A549 (cell line): ENCODE data around the gene LHX2. TPM values are rescaled to one million over a fixed set of nuclear protein-coding genes. Genes with fewer than 3 reads are reported as not detected.
A peak's percentile ranks its signal among the peaks of the same experiment; 100 is the strongest.

Experiments used
- ATAC-seq, 2 experiments: fragments of 200-7000 bp in 1 of 2; fragments of >200 bp in 1 of 2; cut with Nextera tagmentation in 1 of 2; cut with Tn5 transposase in 1 of 2; 3 replicates each; pipeline versions ENCODE4 v1.8.0 to v1.9.1; 2018 to 2020; ENCODE audit warnings: mild to moderate bottlenecking in 1 of 2, moderate library complexity in 1 of 2
- CTCF ChIA-PET: fragments of 300-600 bp; sonication (Branson Sonifier 250); formaldehyde crosslinking; extraction: SDS; loops from one replicate; lab custom pipeline; 2021; ENCODE audit warnings: antibody characterized with exemption, inconsistent platforms; lab: Yijun Ruan, JAX
- POLR2A ChIA-PET: fragments of 350-600 bp; formaldehyde crosslinking; extraction: SDS; loops from one replicate; lab custom pipeline; 2021; ENCODE audit warnings: antibody characterized with exemption, inconsistent platforms; lab: Yijun Ruan, JAX
- DNase-seq, 2 experiments: peaks; one replicate each; pipeline versions ENCODE4 v3.0.0 to v3.0.0-alpha.2; 2011 to 2016; ENCODE audit warnings: low read depth in 1 of 2, low spot score in 1 of 2
- FAIRE-seq: peaks from 2 replicates; lab custom pipeline; 2011; peaks lifted over from hg19 to GRCh38; lab: Jason Lieb, UNC
- H3K27ac ChIP-seq, 2 experiments: fragments of >200 bp; sonication (Bioruptor Twin); formaldehyde crosslinking; 3 replicates each; pipeline ENCODE4 v1.5.1; 2016 to 2017
- H3K4me1 ChIP-seq: fragments of >200 bp; sonication (Bioruptor Twin); formaldehyde crosslinking; 3 replicates; pipeline ENCODE4 v1.6.1; 2016
- H3K4me2 ChIP-seq: fragments of >200 bp; sonication (Bioruptor Twin); formaldehyde crosslinking; 3 replicates; pipeline ENCODE4 v1.6.1; 2016
- H3K4me3 ChIP-seq: fragments of >200 bp; sonication (Bioruptor Twin); formaldehyde crosslinking; 3 replicates; pipeline ENCODE4 v1.5.1; 2016
- H3K9me3 ChIP-seq: fragments of >200 bp; sonication (Bioruptor Twin); formaldehyde crosslinking; 3 replicates; pipeline ENCODE4 v1.6.1; 2016
- BCL3 ChIP-seq: fragments of >200 bp; sonication (Bioruptor Twin); formaldehyde crosslinking; IDR thresholded peaks from 3 replicates; pipeline ENCODE4 v1.6.1; 2016
- BHLHE40 ChIP-seq: IDR thresholded peaks from 2 replicates; pipeline ENCODE4 v1.6.1; 2012; ENCODE audit warnings: low read depth, low read length, inconsistent platforms
- CEBPB ChIP-seq, 2 experiments: fragments of >200 bp in 1 of 2; sonication (Bioruptor Twin) in 1 of 2; formaldehyde crosslinking in 1 of 2; IDR thresholded peaks; 2 replicates each; pipeline ENCODE4 v1.6.1; 2012 to 2016
- CHD2 ChIP-seq: fragments of 150-350 bp; IDR thresholded peaks from 2 replicates; pipeline ENCODE4 v1.6.1; 2014; ENCODE audit warnings: low read length; ENCODE audit not compliant: partially characterized antibody
- CTCF ChIP-seq: fragments of >200 bp; sonication (Bioruptor Twin); formaldehyde crosslinking; IDR thresholded peaks from 3 replicates; pipeline ENCODE4 v1.5.1; 2016
- EHMT2 ChIP-seq: fragments of 200-600 bp; sonication (generic); IDR thresholded peaks from 2 replicates; pipeline ENCODE4 v1.6.1; 2016; ENCODE audit warnings: antibody characterized with exemption, low read depth, mild to moderate bottlenecking, moderate library complexity
- ESRRA ChIP-seq: fragments of 150-350 bp; IDR thresholded peaks from 2 replicates; pipeline ENCODE4 v1.6.1; 2014; ENCODE audit warnings: mild to moderate bottlenecking, low read length, borderline replicate concordance
- FOSB ChIP-seq: fragments of 250-450 bp; sonication (Bioruptor Pico); IDR thresholded peaks from 2 replicates; pipeline ENCODE4 v1.5.0; 2020; ENCODE audit warnings: mild to moderate bottlenecking, moderate library complexity
- FOSL2 ChIP-seq, 2 experiments: fragments of 450-650 bp in 1 of 2; fragments of >200 bp in 1 of 2; sonication (Bioruptor Twin) in 1 of 2; formaldehyde crosslinking; IDR thresholded peaks; 2 replicates each; pipeline versions ENCODE4 v1.5.0 to v1.6.1; 2016 to 2020; ENCODE audit warnings: mild to moderate bottlenecking in 1 of 2, moderate library complexity in 1 of 2
- FOXS1 ChIP-seq: fragments of 250-450 bp; sonication (Bioruptor Pico); IDR thresholded peaks from 2 replicates; pipeline ENCODE4 v1.5.0; 2020; ENCODE audit warnings: mild to moderate bottlenecking, moderate library complexity
- GATA3 ChIP-seq: IDR thresholded peaks from 2 replicates; pipeline ENCODE4 v1.6.1; 2012; ENCODE audit warnings: borderline replicate concordance
- HDAC2 ChIP-seq: fragments of 200-600 bp; sonication (generic); IDR thresholded peaks from 2 replicates; pipeline ENCODE4 v1.6.1; 2016
- HMGXB4 ChIP-seq: fragments of 250-450 bp; sonication (Bioruptor Pico); IDR thresholded peaks from 2 replicates; pipeline ENCODE4 v1.5.0; 2021; ENCODE audit warnings: mild to moderate bottlenecking, moderate library complexity, borderline replicate concordance
- HOXB5 ChIP-seq: fragments of 250-450 bp; sonication (Bioruptor Pico); IDR thresholded peaks from 2 replicates; pipeline ENCODE4 v1.5.0; 2020; ENCODE audit warnings: mild to moderate bottlenecking, moderate library complexity
- JUN ChIP-seq, 2 experiments: fragments of >200 bp; sonication (Bioruptor Twin); formaldehyde crosslinking; IDR thresholded peaks; 2 replicates in 1 of 2; 3 replicates in 1 of 2; pipeline ENCODE4 v1.6.1; 2016 to 2017
- MAFK ChIP-seq: fragments of 450-650 bp; IDR thresholded peaks from 2 replicates; pipeline ENCODE4 v1.6.1; 2014; ENCODE audit not compliant: partially characterized antibody
- POLR2A ChIP-seq: IDR thresholded peaks from 2 replicates; pipeline ENCODE4 v1.6.1; 2012; ENCODE audit warnings: mild to moderate bottlenecking, low read length
- RAD21 ChIP-seq, 2 experiments: fragments of >200 bp in 1 of 2; sonication (Bioruptor Twin) in 1 of 2; formaldehyde crosslinking in 1 of 2; IDR thresholded peaks in 1 of 2; conservative IDR thresholded peaks in 1 of 2; 2 replicates in 1 of 2; 3 replicates in 1 of 2; pipeline ENCODE4 v1.6.1; 2012 to 2018; ENCODE audit warnings: inconsistent platforms in 1 of 2
- RNF2 ChIP-seq: fragments of 200-600 bp; sonication (generic); IDR thresholded peaks from 2 replicates; pipeline ENCODE4 v1.6.1; 2016; ENCODE audit warnings: low read depth, mild to moderate bottlenecking, antibody characterized with exemption, moderate library complexity, borderline replicate concordance
- TP53 ChIP-seq: fragments of 250-450 bp; sonication (Bioruptor Pico); IDR thresholded peaks from 2 replicates; pipeline ENCODE4 v1.5.0; 2021; ENCODE audit warnings: mild to moderate bottlenecking, moderate library complexity
- ZNF302 ChIP-seq: fragments of 250-450 bp; sonication (Bioruptor Pico); IDR thresholded peaks from 2 replicates; pipeline ENCODE4 v1.9.0; 2021; ENCODE audit warnings: inconsistent platforms, mild to moderate bottlenecking, moderate library complexity
- WGBS: methylation state at CpG from one replicate; pipeline ENCODE4 v1.1.6; 2017; ENCODE audit errors: missing lambda C conversion rate; 5-methylcytosine and 5-hydroxymethylcytosine counted together
- polyA plus RNA-seq, 4 experiments: library from polyadenylated mRNA; depleted of rRNA in 3 of 4; stranded (reverse); fragments of >200 nt; fragmentation: RNase III in 1 of 4; extraction: RNeasy Plus Mini Kit Qiagen cat#74134 plus additional on column Dnase treatment in 1 of 4; gene quantifications; 2 replicates in 3 of 4; 3 replicates in 1 of 4; pipeline ENCODE4 v1.2.3, GENCODE V29; 2011 to 2017
- TF ChIP-seq, protein P1 (sequence below): fragments of 150-350 bp; IDR thresholded peaks from 2 replicates; pipeline ENCODE4 v1.6.1; 2014; ENCODE audit warnings: low read depth, mild to moderate bottlenecking, low read length

Gene LHX2
- polyA plus RNA-seq, 2 of the 4 experiments (the other 2 are of a cell fraction), result 2.4 to 4.4 TPM

GRCh38 chr9:124011460-124012301 is at the start of gene LHX2 (continued):
- TF ChIP-seq CTCF (peak; percentile 32), RAD21 (conservative IDR thresholded peaks at IDR 0.05 in 1 of 2, IDR thresholded peaks at IDR 0.05 in 1 of 2) (peak in 1 of 2 experiments; percentile 30; a peak in 1 of 5 replicates), JUN (IDR thresholded peaks at IDR 0.05) (peak in 1 of 2 experiments; percentile 23; a peak in 2 of 5 replicates), BHLHE40 (no peak), POLR2A (peak; percentile 17; the same call in 1 of the 2 replicates), HDAC2 (peak; percentile 82; the same call in 1 of the 2 replicates)
- TF ChIP-seq, protein P1, sequence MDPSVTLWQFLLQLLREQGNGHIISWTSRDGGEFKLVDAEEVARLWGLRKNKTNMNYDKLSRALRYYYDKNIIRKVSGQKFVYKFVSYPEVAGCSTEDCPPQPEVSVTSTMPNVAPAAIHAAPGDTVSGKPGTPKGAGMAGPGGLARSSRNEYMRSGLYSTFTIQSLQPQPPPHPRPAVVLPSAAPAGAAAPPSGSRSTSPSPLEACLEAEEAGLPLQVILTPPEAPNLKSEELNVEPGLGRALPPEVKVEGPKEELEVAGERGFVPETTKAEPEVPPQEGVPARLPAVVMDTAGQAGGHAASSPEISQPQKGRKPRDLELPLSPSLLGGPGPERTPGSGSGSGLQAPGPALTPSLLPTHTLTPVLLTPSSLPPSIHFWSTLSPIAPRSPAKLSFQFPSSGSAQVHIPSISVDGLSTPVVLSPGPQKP, result no peak

DNA sequence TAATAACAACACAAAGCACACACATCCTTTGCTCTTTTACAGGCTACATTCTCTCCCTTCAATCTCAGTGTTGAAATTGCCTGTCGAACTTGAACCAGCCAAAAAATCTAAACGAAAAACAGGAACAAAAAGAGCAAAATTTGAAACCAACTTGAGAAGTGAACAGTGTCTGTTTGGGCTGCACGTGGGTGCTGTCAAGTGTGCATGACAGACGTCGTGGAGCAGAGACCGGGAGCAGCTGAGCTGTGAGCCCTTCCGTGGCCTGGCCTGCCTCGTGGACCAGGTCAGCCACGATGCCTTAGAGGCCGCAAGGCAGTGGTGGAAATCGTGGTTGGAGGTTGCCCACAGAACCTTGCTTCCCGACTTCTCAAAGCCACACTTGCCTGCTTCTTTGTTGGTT is 46.8 kb upstream of the LHX2 start:
- CTCF ChIA-PET, result no interaction called here
- DNase-seq (no peak), ATAC-seq (no peak)

More for the DNA sequence above, 46.8 kb upstream of the LHX2 start:
- TF ChIP-seq BCL3, result no peak
- TF ChIP-seq FOXS1 (CRISPR knock-in tag), result no peak
- TF ChIP-seq ESRRA, result no peak
- TF ChIP-seq HMGXB4 (CRISPR knock-in tag), result no peak
- TF ChIP-seq HOXB5 (CRISPR knock-in tag), result no peak
- no peak for TF ChIP-seq TP53
- TF ChIP-seq FOSL2 (IDR thresholded peaks at IDR 0.05), result no peak
- no peak for TF ChIP-seq FOSL2 (CRISPR knock-in tag; IDR thresholded peaks at IDR 0.05)
- TF ChIP-seq RAD21 (conservative IDR thresholded peaks at IDR 0.05 in 1 of 2, IDR thresholded peaks at IDR 0.05 in 1 of 2), result no peak
- TF ChIP-seq BHLHE40, result no peak
- TF ChIP-seq CEBPB (IDR thresholded peaks at IDR 0.05), result no peak
- no peak for TF ChIP-seq EHMT2
- no peak for TF ChIP-seq FOSB (CRISPR knock-in tag)
- TF ChIP-seq CHD2, result no peak
- TF ChIP-seq RNF2, result no peak
- TF ChIP-seq MAFK, result no peak
- no peak for TF ChIP-seq GATA3
- TF ChIP-seq ZNF302 (CRISPR knock-in tag), result no peak
- 57% methylated on average over 12 of the region's 12 CpGs for WGBS
- H3K27ac ChIP-seq, result no peak overlapping the region
- H3K9me3 ChIP-seq, result no peaks in the 10 kb centered on the region; the same call in 2 of the 3 replicates
- no peak overlapping the region for H3K4me3 ChIP-seq
- POLR2A ChIA-PET, result no interaction called here
- no peak overlapping the region for H3K4me2 ChIP-seq
- H3K4me1 ChIP-seq, result no peaks in the 10 kb centered on the region; the same call in 2 of the 3 replicates
- FAIRE-seq, result no peak
